GM18502 (cell line): Measurements from ENCODE around the gene EMC9.
A peak's percentile ranks its signal among the peaks of the same experiment; 100 is the strongest.

Experiments used
- ATAC-seq: cut with Tn5 transposase; IDR thresholded peaks from one replicate; pipeline ENCODE4 v1.9.1; 2021; ENCODE audit warnings: mild to moderate bottlenecking; ENCODE audit not compliant: unreplicated experiment, poor library complexity

The EMC9 gene

GRCh38 chr14:24133735-24134134, 7.7 kb downstream of the EMC9 start:
- ATAC-seq, result no peak

GRCh38 chr14:24132976-24133375, 8.4 kb downstream of the EMC9 start:
- no peak for ATAC-seq

- ATAC-seq, result no peak
Observed at GRCh38 chr14:24132061-24132685, 9.2 kb downstream of the EMC9 start.

DNA sequence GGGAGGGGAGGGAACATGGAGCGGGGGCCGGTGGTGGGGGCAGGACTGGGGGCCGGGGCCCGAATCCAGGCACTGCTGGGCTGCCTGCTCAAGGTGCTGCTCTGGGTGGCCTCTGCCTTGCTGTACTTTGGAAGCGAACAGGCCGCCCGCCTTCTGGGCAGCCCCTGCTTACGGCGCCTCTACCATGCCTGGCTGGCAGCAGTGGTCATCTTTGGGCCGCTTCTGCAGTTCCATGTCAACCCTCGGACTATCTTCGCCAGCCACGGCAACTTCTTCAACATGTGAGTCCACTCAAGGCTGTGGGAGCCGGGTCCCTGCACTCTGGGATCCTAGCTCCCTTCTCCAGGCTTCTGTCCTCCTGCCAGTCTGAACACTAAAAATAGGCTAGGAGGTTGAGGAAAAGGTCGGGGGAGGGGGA, 9.8 kb downstream of the EMC9 start:
- no peak for ATAC-seq

DNA sequence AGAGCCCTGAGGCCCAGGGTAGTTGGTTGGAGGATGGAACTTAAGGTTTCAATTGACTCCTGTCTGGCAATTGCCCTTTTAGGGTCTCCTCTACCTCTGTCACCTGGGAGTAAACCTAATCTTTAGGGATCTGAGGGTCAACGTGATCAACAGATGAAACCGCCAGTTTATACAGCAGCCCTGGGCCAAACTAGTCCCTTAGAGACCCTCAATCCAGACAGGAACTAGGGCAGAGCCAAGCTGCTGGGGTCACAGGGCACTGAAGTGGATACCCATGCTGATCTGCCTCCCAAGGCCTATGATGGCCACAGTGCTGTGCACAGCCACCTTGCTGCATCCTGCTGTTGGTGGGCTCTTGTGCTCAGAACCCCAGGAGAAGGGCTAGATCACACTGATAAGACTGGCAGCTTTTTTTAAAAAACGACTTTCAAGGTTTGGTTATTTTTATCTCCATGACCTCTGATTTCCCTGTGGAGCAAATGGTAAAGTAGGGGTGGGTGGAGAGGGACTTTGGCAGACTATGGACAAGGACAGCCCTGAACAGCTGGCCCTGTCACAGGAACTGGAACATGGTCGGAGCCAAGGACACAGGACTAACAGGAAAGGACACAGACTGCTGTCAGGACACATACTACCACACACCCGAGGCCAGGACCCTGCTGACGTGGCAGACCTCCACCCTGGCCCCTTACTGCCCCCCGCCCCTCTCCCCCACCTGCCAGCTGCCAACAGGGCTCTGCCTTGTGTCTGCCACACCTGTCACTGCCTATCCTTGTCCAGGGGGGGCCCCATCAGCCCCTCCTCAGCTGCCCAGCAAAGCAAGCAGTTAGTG, 10.5 kb downstream of the EMC9 start:
- no peak for ATAC-seq

DNA sequence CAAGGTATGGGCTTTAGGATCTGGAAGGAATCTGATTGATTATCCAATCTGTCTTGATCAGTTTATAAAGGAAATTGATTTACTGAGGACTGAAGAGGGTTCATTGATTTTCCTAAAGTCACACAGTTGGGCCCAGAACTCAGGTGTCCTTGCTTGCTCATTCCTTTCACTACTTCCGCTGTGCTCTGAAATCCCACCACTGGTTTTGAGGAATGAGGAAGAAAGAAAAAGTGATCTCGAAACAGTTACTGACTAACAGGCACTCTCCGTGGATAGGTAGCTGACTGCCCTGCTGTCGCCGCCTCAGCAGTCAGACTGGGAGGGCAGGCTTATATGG, 11.0 kb downstream of the EMC9 start, which contains the start of gene FITM1:
Gene FITM1 (plus strand): TSS at position 280 of the 337 bp plus-strand sequence. CDS start 905 bp downstream, outside the sequence.
- ATAC-seq, result no peak

DNA sequence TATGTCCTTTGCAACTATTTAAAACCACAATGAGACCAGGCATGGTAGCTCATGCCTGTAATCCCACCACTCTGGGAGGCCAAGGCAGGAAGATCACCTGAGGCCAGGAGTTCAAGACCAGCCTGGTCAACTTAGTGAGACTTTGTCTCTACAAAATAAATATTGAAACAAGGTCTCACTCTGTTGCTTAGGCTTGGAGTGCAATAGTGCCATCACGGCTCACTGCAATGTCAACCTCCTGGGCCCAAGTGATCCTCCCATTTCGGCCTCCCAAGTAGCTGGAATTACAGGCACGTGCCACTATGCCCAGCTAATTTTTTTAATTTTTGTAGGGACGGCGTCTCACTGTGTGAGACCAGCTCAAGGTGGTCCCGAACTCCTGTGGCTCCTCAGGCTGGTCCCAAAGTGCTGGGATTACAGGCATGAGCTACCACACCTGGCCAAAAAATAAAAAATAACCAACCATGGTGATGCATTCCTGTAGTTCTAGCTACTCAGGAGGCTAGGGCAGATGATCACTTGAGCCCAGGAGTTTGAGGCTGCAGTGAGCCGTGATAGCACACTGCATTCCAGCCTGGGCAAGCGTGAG, 11.9 kb downstream of the EMC9 start:
- no peak for ATAC-seq

DNA sequence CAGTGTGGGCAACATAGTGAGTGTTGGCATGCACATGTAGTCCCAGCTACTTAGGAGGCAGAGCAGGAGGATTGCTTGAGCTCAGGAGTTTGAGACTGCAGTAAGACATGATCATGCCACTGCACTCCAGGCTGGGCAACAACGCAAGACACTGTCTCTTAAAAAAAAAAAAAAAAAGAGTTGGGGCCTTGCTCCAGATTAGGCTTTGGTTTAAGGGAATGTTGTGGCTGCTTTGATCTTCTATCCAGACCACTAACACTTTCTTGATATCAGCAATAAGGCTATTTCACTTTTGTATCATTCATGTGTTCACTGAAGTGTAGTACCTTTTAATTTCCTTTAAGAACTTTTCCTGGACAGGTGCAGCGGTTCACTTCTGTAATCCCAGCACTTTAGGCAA, 13.7 kb downstream of the EMC9 start:
- no peak for ATAC-seq

DNA sequence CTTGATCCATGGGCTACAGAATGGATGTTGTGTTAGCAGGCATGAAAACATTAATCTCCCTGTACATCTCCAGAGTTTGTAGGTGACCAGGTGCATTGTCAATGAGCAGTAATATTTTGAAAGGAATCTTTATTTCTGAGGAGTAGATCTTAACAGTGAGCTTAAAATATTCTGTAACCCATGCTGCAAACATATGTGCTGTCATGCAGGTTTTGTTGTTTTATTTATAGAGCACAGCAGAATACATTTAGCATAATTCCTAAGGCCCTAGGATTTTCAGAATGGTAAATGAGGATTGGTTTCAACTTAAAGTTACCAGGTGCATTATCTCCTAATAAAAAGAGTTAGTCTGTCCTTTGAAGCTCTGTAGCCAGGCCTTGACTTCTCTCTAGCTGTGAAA, 14.5 kb downstream of the EMC9 start:
- no peak for ATAC-seq

GRCh38 chr14:24123424-24124417, 17.7 kb downstream of the EMC9 start:
- peak; percentile 71 for ATAC-seq

GRCh38 chr14:24122898-24123297, 18.5 kb downstream of the EMC9 start:
- ATAC-seq, result no peak

DNA sequence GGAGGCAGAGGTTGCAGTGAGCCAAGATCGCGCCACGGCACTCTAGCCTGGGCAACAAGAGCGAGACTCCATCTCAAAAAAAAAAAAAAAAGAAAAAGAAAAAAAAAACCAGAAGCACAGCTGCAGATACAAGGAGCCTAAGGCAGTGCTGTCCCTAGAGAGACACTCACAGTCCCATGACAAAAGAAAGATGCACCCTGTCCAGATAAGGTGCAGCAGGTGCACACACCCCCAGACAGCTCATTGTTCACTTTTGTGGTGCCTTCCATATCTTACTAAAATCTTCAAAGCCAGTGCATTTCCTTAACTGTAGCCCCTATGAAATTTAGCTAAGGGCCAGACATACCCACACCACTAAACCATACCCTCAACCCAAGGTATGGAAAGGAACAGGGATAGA, 19.0 kb downstream of the EMC9 start:
- no peak for ATAC-seq

- ATAC-seq, result no peak
Observed at GRCh38 chr14:24121210-24121609, 20.2 kb downstream of the EMC9 start.

DNA sequence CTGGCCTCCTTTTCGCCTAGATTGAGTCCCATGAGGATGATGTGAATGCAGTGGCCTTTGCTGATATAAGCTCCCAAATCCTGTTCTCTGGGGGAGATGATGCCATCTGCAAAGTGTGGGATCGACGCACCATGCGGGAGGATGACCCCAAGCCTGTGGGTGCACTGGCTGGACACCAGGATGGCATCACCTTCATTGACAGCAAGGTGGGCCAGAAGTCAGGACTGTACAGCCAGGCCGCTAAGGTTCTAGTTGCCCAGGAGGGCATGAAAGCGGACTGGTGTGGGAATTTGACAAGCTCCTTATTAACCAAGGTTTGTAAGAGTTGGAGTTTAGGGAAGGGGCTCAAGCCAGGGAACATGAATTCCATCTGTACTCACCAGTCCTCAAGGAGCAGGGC, 21.7 kb downstream of the EMC9 start:
- no peak for ATAC-seq

- ATAC-seq, result no peak
Observed at GRCh38 chr14:24117179-24117578, 24.2 kb downstream of the EMC9 start.

GRCh38 chr14:24116128-24116814, 25.1 kb downstream of the EMC9 start:
- ATAC-seq, result no peak

- ATAC-seq, result no peak
Observed at GRCh38 chr14:24115422-24116127, 25.8 kb downstream of the EMC9 start.

GRCh38 chr14:24114532-24115421, 26.6 kb downstream of the EMC9 start, which contains the start of the genes DCAF11 and NRL:
DCAF11 (plus strand) TSS chr14:24114777; CDS start chr14:24115595, 818 bp downstream.
NRL (minus strand) TSS chr14:24114949; CDS start chr14:24082848, 32,101 bp downstream.
- peak; percentile 90 for ATAC-seq
